Neuron (in vitro differentiated cells): ENCODE data around the gene SORT1.

Experiments
- H2AFZ ChIP-seq: one replicate; pipeline ENCODE4 v1.6.1; 2013; ENCODE audit warnings: low read depth, mild to moderate bottlenecking, inconsistent platforms, low read length, moderate library complexity
- H3K27me3 ChIP-seq: one replicate; pipeline ENCODE4 v1.6.1; 2013; ENCODE audit warnings: low read length; ENCODE audit not compliant: insufficient read depth
- H3K36me3 ChIP-seq: one replicate; pipeline ENCODE4 v1.6.1; 2013; ENCODE audit warnings: low read length; ENCODE audit not compliant: insufficient read depth
- H3K4me1 ChIP-seq: one replicate; pipeline ENCODE4 v1.6.1; 2013; ENCODE audit warnings: low read length; ENCODE audit not compliant: insufficient read depth
- H3K4me3 ChIP-seq: 2 replicates; pipeline ENCODE4 v1.5.1; 2013; ENCODE audit warnings: mild to moderate bottlenecking, low read length, moderate library complexity
- H3K9me3 ChIP-seq: one replicate; pipeline ENCODE4 v1.6.1; 2013; ENCODE audit warnings: low read length

The SORT1 gene

DNA sequence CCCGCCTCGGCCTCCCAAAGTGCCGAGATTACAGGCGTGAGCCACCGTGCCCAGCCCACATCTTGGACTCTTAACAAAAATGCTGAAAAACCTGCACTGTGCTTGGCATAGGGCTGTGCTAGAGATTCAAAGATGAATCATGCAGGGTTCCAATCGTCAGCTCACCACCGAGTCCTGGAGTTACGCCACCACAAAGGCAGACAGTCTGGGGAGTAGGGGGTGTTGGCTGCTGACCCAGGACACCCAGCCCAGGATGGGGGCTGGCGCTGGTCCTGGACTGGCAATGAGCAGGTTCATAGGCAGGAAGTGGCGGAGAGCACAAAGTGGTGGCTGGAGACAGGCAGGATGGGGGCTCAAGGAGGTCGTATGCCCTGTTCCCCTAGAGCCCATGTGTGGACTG, 130.8 kb downstream of the SORT1 start:
- H3K36me3 ChIP-seq = peaks cover 91% of the 10 kb centered on the region

DNA sequence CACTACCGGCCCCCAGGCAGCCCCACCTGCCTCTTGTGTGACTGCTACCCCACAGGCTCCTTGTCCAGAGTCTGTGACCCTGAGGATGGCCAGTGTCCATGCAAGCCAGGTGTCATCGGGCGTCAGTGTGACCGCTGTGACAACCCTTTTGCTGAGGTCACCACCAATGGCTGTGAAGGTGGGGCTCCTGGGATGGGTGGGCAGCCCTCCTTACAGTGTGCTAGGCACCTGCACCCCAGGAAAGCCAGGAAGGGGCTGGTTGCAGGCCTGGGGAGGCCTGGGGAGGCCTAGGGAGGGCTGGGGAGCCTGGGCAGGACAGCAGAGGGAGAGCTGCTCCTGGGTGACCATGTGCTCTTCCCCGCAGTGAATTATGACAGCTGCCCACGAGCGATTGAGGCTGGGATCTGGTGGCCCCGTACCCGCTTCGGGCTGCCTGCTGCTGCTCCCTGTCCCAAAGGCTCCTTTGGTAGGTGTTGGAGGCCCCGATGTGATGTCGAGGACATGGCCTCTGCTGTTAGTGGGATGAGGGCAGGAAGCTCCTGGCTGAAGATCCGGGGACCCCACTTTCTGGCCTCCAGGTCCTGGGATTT, 131.9 kb downstream of the SORT1 start:
- Histone ChIP-seq H3K4me1 (peaks cover 4% of the 10 kb centered on the region), H3K4me3 (no peak overlapping the region), H3K9me3 (no peaks in the 10 kb centered on the region), H3K27me3 (no peaks in the 10 kb centered on the region), H2AFZ (no peak overlapping the region), H3K36me3 (peaks cover 91% of the 10 kb centered on the region)

More for the DNA sequence above, 130.8 kb downstream of the SORT1 start:
- no peak overlapping the region for H2AFZ ChIP-seq
- no peaks in the 10 kb centered on the region for H3K27me3 ChIP-seq
- no peak overlapping the region for H3K4me3 ChIP-seq
- H3K9me3 ChIP-seq = no peaks in the 10 kb centered on the region
- no peaks in the 10 kb centered on the region for H3K4me1 ChIP-seq

DNA sequence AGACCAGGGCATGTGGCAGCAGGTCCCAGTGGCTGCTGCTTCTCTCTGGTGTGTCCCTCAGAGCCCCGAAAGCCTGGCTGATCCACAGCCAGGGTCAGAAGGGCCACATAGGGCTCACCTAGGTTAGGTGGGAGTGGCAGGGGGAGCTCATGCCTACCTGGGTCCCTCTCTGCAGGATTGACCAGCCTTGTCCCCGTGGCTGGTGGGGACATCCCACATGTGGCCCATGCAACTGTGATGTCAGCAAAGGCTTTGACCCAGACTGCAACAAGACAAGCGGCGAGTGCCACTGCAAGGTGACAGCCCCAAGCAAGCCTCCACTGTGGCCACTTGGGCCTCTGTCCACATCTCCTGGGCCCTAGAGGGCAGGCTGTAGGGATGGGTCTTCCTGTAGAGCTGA, 132.7 kb downstream of the SORT1 start:
- Histone ChIP-seq H3K9me3 (no peaks in the 10 kb centered on the region), H3K4me3 (no peak overlapping the region), H3K36me3 (peaks cover 87% of the 10 kb centered on the region), H3K4me1 (peaks cover 12% of the 10 kb centered on the region), H3K27me3 (no peaks in the 10 kb centered on the region), H2AFZ (no peak overlapping the region)

DNA sequence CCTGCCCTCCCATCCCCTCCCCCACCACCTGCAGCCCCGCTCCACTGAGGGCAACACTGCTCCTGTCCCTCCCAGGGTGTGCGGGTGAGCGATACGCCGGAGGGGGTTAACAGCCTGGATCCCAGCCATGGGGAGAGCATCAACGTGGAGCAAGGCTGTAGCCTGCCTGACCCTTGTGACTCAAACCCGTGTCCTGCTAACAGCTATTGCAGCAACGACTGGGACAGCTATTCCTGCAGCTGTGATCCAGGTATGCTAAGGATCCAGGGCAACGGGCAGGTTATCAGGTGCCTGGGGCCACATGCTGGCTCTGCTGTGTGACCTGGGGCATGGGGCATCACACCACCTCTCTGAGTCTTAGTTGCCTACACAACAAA, 133.4 kb downstream of the SORT1 start:
- peaks cover 81% of the 10 kb centered on the region for H3K36me3 ChIP-seq

DNA sequence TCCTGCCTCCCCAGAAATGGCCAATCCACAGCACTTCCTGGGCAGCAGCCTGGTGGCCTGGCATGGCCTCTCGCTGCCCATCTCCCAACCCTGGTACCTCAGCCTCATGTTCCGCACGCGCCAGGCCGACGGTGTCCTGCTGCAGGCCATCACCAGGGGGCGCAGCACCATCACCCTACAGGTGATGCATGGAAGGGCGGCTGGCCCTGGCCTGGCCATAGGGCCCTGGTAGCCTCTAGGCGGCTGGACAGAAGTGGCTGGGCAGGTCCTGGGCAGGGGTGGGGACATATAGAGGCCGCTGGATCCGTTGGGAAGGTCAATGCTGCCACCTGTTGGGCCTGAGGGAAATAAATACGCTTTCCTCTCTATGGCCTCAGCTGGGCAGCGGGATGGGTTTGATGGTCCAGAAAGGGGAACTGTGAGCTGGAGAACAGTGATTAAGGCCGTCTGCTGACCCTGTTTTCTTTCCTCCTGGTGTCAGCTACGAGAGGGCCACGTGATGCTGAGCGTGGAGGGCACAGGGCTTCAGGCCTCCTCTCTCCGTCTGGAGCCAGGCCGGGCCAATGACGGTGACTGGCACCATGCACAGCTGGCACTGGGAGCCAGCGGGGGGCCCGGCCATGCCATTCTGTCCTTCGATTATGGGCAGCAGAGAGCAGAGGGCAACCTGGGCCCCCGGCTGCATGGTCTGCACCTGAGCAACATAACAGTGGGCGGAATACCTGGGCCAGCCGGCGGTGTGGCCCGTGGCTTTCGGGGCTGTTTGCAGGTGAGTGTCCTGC, 133.9 kb downstream of the SORT1 start:
- Histone ChIP-seq H3K9me3 (no peaks in the 10 kb centered on the region), H3K4me1 (peaks cover 23% of the 10 kb centered on the region), H3K27me3 (no peaks in the 10 kb centered on the region), H3K4me3 (no peak overlapping the region), H2AFZ (no peak overlapping the region), H3K36me3 (peaks cover 81% of the 10 kb centered on the region)

More for the DNA sequence above, 133.4 kb downstream of the SORT1 start:
- H3K4me3 ChIP-seq = no peak overlapping the region
- H3K27me3 ChIP-seq = no peaks in the 10 kb centered on the region
- no peak overlapping the region for H2AFZ ChIP-seq
- H3K4me1 ChIP-seq = peaks cover 17% of the 10 kb centered on the region
- no peaks in the 10 kb centered on the region for H3K9me3 ChIP-seq

DNA sequence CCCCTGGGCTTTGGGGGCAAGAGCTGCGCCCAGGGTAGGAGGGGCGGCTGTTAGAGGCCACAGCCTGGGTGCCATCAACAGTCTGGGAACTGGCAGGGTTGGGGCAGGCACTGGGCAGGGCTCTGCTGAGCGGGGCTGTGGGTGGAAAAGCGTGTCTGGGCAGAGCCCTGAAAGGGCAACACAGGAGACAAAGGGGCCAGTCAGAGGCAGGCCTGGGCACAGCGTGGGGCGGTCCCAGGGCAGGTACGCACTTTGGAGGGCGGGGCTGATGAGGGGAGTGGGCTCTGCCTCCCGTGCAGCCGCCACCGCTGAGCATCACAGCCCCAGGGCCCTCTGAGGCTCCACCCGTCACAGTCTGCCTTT, 134.5 kb downstream of the SORT1 start:
- Histone ChIP-seq H3K4me3 (no peak overlapping the region), H3K27me3 (no peaks in the 10 kb centered on the region), H3K36me3 (peaks cover 81% of the 10 kb centered on the region), H3K4me1 (peaks cover 29% of the 10 kb centered on the region), H2AFZ (no peak overlapping the region), H3K9me3 (no peaks in the 10 kb centered on the region)

DNA sequence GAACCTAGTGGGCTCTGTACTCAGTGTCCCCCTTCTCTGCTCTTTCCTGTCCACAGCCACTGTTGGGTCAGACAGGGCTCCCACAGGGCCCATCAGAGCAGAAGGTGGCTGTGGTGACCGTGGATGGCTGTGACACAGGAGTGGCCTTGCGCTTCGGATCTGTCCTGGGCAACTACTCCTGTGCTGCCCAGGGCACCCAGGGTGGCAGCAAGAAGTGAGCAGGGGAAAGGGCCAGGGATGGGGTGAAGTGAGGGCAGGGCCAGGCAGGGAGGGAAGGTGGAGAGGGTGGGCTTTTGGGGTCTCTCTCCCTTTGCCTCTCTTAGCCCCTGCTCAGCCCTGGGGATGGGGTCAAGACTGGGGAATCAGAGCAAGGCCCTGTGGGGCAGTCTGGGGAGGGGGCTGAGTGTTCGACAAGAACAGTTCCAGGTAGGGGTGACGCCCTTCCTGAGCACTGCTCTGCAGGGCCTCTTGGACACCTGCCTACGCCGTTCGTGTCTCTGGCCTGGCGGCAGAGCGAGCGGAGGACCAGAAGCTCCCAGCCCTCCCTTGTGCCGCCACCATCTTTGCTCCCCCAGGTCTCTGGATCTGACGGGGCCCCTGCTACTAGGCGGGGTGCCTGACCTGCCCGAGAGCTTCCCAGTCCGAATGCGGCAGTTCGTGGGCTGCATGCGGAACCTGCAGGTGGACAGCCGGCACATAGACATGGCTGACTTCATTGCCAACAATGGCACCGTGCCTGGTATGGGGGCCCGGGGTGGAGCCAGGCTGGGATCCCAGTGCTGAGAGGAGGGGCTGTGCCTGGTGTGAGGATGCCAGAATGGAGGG, 135.3 kb downstream of the SORT1 start:
- peaks cover 76% of the 10 kb centered on the region for H3K36me3 ChIP-seq
- H2AFZ ChIP-seq = no peak overlapping the region
- no peaks in the 10 kb centered on the region for H3K27me3 ChIP-seq
- no peak overlapping the region for H3K4me3 ChIP-seq
- H3K4me1 ChIP-seq = peaks cover 37% of the 10 kb centered on the region
- H3K9me3 ChIP-seq = no peaks in the 10 kb centered on the region

DNA sequence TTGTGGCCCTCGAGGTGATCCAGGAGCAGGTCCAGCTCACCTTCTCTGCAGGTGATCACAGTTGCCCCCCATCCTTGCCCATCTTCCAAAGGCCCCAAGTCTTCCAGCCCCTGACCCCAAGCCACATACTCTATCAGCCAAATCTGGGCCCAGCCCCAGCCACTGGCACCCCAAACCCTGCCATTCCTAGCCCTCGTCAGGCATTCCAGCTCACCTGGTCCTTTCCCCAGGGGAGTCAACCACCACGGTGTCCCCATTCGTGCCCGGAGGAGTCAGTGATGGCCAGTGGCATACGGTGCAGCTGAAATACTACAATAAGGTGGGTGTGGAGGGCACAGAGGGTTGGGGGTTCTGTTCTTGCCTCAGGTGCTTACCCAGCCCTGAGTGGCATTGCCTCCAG, 136.1 kb downstream of the SORT1 start:
- H3K27me3 ChIP-seq = no peaks in the 10 kb centered on the region
- no peaks in the 10 kb centered on the region for H3K9me3 ChIP-seq
- peaks cover 70% of the 10 kb centered on the region for H3K36me3 ChIP-seq
- H3K4me3 ChIP-seq = no peak overlapping the region
- no peak overlapping the region for H2AFZ ChIP-seq
- H3K4me1 ChIP-seq = peaks cover 42% of the 10 kb centered on the region

DNA sequence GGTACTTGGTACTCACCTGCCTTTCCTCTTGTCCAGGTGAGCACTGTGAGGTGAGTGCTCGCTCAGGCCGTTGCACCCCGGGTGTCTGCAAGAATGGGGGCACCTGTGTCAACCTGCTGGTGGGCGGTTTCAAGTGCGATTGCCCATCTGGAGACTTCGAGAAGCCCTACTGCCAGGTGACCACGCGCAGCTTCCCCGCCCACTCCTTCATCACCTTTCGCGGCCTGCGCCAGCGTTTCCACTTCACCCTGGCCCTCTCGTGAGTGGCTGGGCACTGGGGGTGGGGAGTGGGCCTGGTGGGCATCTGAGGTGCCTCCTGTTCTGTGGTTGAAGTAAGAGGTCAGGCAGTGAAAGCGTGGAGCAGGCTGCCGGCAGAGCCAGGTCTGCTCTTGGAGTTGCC, 136.7 kb downstream of the SORT1 start:
- Histone ChIP-seq H3K36me3 (peaks cover 72% of the 10 kb centered on the region), H2AFZ (no peak overlapping the region), H3K4me3 (no peak overlapping the region), H3K4me1 (peaks cover 47% of the 10 kb centered on the region), H3K9me3 (no peaks in the 10 kb centered on the region), H3K27me3 (no peaks in the 10 kb centered on the region)

DNA sequence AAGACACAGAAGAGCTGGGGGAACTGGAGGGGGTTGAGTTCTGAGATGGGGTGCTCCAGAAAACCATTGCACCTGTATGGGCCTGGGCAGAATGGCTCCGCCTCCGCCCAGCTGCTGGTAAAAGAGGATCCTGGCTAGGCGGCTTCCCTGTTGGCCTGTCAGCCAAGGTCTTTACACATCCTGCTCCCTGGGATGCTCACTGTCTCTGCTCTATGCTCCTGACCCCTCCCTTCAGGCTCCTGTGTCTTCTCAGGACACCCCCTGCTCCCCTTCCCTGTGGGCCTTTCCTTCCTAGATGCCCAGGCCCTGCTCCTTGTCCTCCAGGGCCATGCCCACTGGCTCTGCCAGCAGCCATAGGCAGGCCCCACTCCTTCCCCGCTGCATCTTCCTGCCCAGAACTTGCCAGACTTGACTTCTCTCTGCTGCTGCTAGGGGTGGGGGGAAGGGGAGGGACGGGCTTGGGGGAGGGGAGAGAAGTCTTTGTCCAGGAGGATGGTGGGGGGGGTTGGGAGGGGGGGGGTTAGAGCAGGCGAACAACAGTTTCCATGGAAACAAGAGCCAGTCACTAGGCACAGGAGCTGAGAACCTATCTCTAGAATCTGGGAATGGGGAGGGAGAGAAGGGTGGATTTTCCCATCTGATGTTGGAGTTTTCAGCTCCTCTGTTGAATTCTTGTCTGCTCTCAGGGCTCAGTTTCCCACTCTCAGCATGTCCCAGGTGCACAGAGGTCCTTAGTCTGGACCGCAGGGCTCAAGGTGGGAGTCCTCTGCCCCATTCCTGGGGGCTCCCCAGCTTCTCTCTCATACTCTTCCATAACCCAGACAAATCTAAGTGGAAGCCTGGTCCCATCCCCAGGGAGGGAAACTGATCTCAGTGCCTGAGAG, 137.8 kb downstream of the SORT1 start:
- Histone ChIP-seq H3K4me1 (peaks cover 57% of the 10 kb centered on the region), H3K36me3 (peaks cover 61% of the 10 kb centered on the region), H2AFZ (no peak overlapping the region), H3K27me3 (no peaks in the 10 kb centered on the region), H3K4me3 (no peak overlapping the region), H3K9me3 (no peaks in the 10 kb centered on the region)
